Endothelial cell (in vitro differentiated cells): ENCODE measurements around the gene IFNA6. TPM values are rescaled to one million over a fixed set of nuclear protein-coding genes. Genes with fewer than 3 reads are reported as not detected.

ENCODE experiments used
- DNase-seq: peaks from one replicate; pipeline ENCODE4 v3.0.0; 2021; ENCODE audit warnings: low spot score
- H3K27ac Mint-ChIP-seq: one replicate; pipeline ENCODE4 v1.8.0; 2021; ENCODE audit warnings: mixed read lengths, inconsistent platforms; ENCODE audit not compliant: unreplicated experiment
- H3K27me3 Mint-ChIP-seq: one replicate; pipeline ENCODE4 v1.8.0; 2021; ENCODE audit warnings: mild to moderate bottlenecking, moderate library complexity, mixed read lengths, inconsistent platforms; ENCODE audit not compliant: unreplicated experiment
- H3K36me3 Mint-ChIP-seq: one replicate; pipeline ENCODE4 v1.8.0; 2021; ENCODE audit warnings: mild to moderate bottlenecking, low read depth, mixed read lengths, inconsistent platforms; ENCODE audit not compliant: unreplicated experiment
- H3K4me1 Mint-ChIP-seq: one replicate; pipeline ENCODE4 v1.8.0; 2021; ENCODE audit warnings: mild to moderate bottlenecking, mixed read lengths, inconsistent platforms; ENCODE audit not compliant: unreplicated experiment
- H3K4me3 Mint-ChIP-seq: one replicate; pipeline ENCODE4 v1.8.0; 2021; ENCODE audit warnings: mild to moderate bottlenecking, mixed read lengths, inconsistent platforms; ENCODE audit not compliant: unreplicated experiment
- H3K9me3 Mint-ChIP-seq: one replicate; pipeline ENCODE4 v1.8.0; 2021; ENCODE audit warnings: mixed read lengths, inconsistent platforms; ENCODE audit not compliant: unreplicated experiment
- total RNA-seq: library from RNA; stranded (reverse); fragmentation: NEBNext Ultra II Directional; extraction: Animal tissue kit (Norgen Biotek cat#: 25700); gene quantifications from one replicate; pipeline ENCODE4 v1.2.1, GENCODE V29; 2021; ENCODE audit not compliant: unreplicated experiment
- TF ChIP-seq, protein P1 (sequence below): fragments of 200-600 bp; sonication (generic); IDR thresholded peaks from one replicate; pipeline ENCODE4 v1.5.0; 2021; ENCODE audit warnings: antibody characterized with exemption; ENCODE audit not compliant: unreplicated experiment

IFNA6 gene
- total RNA-seq, 1 donor from 2014 or later, result not detected

DNA sequence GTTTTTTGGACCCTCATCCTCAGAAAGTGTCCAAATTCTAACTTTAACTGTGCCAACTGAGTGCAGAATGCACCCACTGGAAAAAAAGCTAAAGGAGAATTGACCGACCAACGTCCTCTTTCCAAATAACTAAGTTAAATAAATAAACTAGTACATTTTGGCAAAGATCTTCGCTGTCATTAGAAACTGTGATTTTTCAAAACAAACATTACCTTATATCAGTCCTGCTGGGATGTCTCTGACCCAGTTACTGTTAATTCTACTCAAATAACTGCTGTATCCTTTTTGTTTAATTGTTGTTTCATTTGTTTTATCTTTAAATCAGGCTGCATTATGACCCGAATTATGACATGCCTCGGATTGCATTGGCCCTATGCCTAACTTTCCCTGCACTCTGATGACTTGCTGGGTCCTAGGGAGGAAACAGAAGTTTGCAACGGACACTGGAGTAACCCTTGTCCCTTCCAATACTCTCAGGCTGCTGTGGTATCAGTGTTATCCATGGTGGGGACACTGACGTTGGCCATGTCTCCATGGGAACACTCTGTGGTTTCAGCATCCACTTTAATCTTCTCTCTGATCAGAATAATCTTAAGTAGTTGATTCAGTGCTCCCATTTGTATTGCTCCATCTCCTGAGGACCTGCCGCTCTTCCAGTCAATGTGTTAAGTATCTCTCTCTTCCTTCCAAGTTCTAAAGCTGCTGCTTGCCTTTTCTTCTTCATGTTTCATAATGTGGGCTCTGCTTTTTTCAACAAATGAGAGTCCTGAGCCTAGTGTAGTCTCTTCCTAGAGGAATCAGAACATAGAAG is 34.5 kb downstream of the IFNA6 start:
- no peaks in the 10 kb centered on the region for H3K9me3 Mint-ChIP-seq
- peaks cover 3% of the 10 kb centered on the region for H3K27me3 Mint-ChIP-seq
- no peaks in the 10 kb centered on the region for H3K36me3 Mint-ChIP-seq
- no peak overlapping the region for H3K4me3 Mint-ChIP-seq
- TF ChIP-seq, protein P1, sequence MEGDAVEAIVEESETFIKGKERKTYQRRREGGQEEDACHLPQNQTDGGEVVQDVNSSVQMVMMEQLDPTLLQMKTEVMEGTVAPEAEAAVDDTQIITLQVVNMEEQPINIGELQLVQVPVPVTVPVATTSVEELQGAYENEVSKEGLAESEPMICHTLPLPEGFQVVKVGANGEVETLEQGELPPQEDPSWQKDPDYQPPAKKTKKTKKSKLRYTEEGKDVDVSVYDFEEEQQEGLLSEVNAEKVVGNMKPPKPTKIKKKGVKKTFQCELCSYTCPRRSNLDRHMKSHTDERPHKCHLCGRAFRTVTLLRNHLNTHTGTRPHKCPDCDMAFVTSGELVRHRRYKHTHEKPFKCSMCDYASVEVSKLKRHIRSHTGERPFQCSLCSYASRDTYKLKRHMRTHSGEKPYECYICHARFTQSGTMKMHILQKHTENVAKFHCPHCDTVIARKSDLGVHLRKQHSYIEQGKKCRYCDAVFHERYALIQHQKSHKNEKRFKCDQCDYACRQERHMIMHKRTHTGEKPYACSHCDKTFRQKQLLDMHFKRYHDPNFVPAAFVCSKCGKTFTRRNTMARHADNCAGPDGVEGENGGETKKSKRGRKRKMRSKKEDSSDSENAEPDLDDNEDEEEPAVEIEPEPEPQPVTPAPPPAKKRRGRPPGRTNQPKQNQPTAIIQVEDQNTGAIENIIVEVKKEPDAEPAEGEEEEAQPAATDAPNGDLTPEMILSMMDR, result no peak
- DNase-seq, result no peak
- peaks cover 5% of the 10 kb centered on the region for H3K4me1 Mint-ChIP-seq
- H3K27ac Mint-ChIP-seq, result no peak overlapping the region

GRCh38 chr9:21314152-21314551 is 36.5 kb downstream of the IFNA6 start:
- Mint-ChIP-seq H3K4me3 (no peak overlapping the region), H3K27me3 (peaks cover 3% of the 10 kb centered on the region), H3K4me1 (peaks cover 5% of the 10 kb centered on the region), H3K9me3 (no peaks in the 10 kb centered on the region), H3K27ac (no peak overlapping the region), H3K36me3 (no peaks in the 10 kb centered on the region)
- no peak for DNase-seq
- TF ChIP-seq, protein P1, result no peak

- no peak overlapping the region for H3K27ac Mint-ChIP-seq
- peaks cover 3% of the 10 kb centered on the region for H3K27me3 Mint-ChIP-seq
- H3K4me1 Mint-ChIP-seq, result no peaks in the 10 kb centered on the region
- TF ChIP-seq, protein P1, result no peak
- no peak for DNase-seq
- no peak overlapping the region for H3K4me3 Mint-ChIP-seq
- H3K9me3 Mint-ChIP-seq, result no peaks in the 10 kb centered on the region
- H3K36me3 Mint-ChIP-seq, result no peaks in the 10 kb centered on the region
Measured at GRCh38 chr9:21311889-21312288, 38.8 kb downstream of the IFNA6 start.

DNA sequence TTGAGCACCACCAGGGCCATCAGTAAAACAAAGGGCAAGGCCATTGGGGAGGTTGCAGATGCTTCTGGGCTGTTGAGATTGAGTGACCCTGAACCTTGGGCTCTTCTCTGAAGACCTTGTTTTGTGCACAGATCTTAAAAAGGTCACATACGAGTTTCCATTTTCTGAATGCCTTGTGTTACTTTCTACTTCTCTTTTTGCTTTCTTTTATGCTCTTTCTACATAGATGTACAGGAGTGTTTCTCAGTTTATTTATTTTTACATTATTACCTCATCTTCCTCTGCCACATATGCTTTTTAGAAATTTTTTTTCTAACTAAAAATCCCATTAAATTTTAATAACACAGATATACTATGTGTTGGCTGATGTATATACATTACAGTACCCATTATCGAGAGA is 45.5 kb downstream of the IFNA6 start, which contains the start of gene IFNA5:
Gene IFNA5 (minus strand): TSS at position 101 of the 400 bp plus-strand sequence. CDS start 57 bp downstream, at position 44.
- no peak within 1 kb of the TSS for H3K27ac Mint-ChIP-seq
- no peak for DNase-seq
- H3K36me3 Mint-ChIP-seq, result no peaks in the 10 kb centered on the region
- TF ChIP-seq, protein P1, result no peak
- H3K4me3 Mint-ChIP-seq, result no peak within 1 kb of the TSS
- H3K27me3 Mint-ChIP-seq, result no peaks in the 10 kb centered on the region
- H3K4me1 Mint-ChIP-seq, result no peaks in the 10 kb centered on the region
- H3K9me3 Mint-ChIP-seq, result no peaks in the 10 kb centered on the region

Other genes with a start within 250 kb of the IFNA6 start
- not detected for gene IFNW1, start 209.1 kb downstream of the IFNA6 start, total RNA-seq
- gene IFNA21, start 184.2 kb downstream of the IFNA6 start, total RNA-seq, result not detected
- not detected for gene IFNA4, start 163.3 kb downstream of the IFNA6 start, total RNA-seq
- gene IFNA7, start 148.7 kb downstream of the IFNA6 start, total RNA-seq, result not detected
- not detected for gene IFNA10, start 143.7 kb downstream of the IFNA6 start, total RNA-seq
- gene IFNA16, start 133.6 kb downstream of the IFNA6 start, total RNA-seq, result not detected
- gene IFNA17, start 122.7 kb downstream of the IFNA6 start, total RNA-seq, result not detected
- not detected for gene IFNA14, start 110.9 kb downstream of the IFNA6 start, total RNA-seq
- gene IFNA5, start 45.6 kb downstream of the IFNA6 start, total RNA-seq, result not detected
- gene KLHL9, start 15.5 kb downstream of the IFNA6 start, total RNA-seq, result 39.5 TPM
- not detected for gene IFNA13, start 17.2 kb upstream of the IFNA6 start, total RNA-seq
- gene IFNA2, start 34.5 kb upstream of the IFNA6 start, total RNA-seq, result not detected
- gene IFNA8, start 58.2 kb upstream of the IFNA6 start, total RNA-seq, result not detected
- not detected for gene IFNA1, start 89.6 kb upstream of the IFNA6 start, total RNA-seq
- gene IFNE, start 131.4 kb upstream of the IFNA6 start, total RNA-seq, result not detected